Hepatocyte (in vitro differentiated cells): ENCODE results near the gene TK1.

Experiments used
- CTCF ChIP-seq: fragments of 200-600 bp; sonication (generic); IDR thresholded peaks from 2 replicates; pipeline ENCODE4 v1.5.1; 2016; ENCODE audit warnings: antibody characterized with exemption, mild to moderate bottlenecking; ENCODE audit not compliant: poor library complexity
- EZH2 ChIP-seq: fragments of 200-600 bp; sonication (generic); IDR thresholded peaks from 2 replicates; pipeline ENCODE4 v1.6.1; 2016; ENCODE audit warnings: antibody characterized with exemption, mild to moderate bottlenecking, borderline replicate concordance

DNA sequence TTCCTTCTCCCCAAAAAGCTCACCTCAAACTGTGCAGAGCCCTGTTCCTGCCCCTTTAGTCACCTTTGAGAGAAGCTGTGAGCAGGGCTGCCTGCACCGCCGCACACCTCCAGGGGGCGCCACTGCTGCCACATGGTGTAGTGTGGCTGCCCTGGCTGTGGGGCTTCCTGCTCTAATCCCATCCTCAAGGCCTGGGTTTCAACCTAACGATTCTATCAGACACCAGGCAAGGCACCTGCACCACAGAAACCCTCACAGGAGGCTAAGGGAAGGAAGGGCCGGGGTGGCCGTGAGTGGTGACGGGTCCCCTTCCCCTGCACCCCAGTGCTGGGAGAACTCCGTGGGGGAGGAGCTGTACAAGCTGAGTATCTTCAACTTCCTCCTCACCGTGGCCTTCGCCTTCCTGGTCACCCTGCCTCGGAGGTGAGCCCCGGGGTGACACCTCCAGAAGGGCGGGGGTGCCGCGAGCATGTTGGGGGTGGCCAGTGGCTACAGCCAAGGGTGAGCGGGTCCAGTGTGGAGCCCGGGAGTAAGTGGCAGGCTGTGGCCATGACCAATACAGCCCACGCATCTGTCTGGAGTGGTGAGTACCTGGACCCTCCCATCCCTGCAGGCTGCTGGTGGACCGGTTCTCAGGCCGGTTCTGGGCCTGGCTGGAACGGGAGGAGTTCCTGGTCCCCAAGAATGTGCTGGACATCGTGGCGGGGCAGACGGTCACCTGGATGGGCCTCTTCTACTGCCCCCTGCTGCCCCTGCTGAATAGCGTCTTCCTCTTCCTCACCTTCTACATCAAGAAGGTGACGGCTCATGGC is 49.3 kb downstream of the TK1 start:
- TF ChIP-seq CTCF: peak; percentile 30
- no peak for TF ChIP-seq EZH2
